Measurements from ENCODE around the gene OR52H1. TPM values are rescaled to one million over a fixed set of nuclear protein-coding genes. Genes with fewer than 3 reads are reported as not detected.

OR52H1 gene
- total and polyA plus RNA-seq, 9 of the 15 experiments (the other 6 are each of a cell fraction or from before 2014, with no cell fraction given) = 0.15 TPM; not detected in 8

- TF ChIP-seq BRF2 (IDR thresholded peaks at IDR 0.05; ENCODE audit: borderline replicate concordance, insufficient read depth, insufficient read length) (no peak), MTA1 (IDR thresholded peaks at IDR 0.05; ENCODE audit: borderline replicate concordance) (0 out of 2 replicates have a peak, but pooled peaks have one; percentile 24), NCOR1 (IDR thresholded peaks at IDR 0.05) (peak; percentile 67; the same call in 1 of the 2 replicates), TAF7 (tag; IDR thresholded peaks at IDR 0.05) (no peak), RNF2 (IDR thresholded peaks at IDR 0.05) (no peak), TCF3 (CRISPR knock-in tag; IDR thresholded peaks at IDR 0.05) (peak; percentile 61), POLR2AphosphoS2 (IDR thresholded peaks at IDR 0.05; ENCODE audit: low read length) (no peak), ZBTB5 (IDR thresholded peaks at IDR 0.05) (no peak), ZNF384 (IDR thresholded peaks at IDR 0.05; ENCODE audit: low read depth, low read length) (no peak), U2AF1 (optimal IDR thresholded peaks at IDR 0.05; ENCODE audit: low read depth, low read length) (no peak), TFAM (CRISPR knock-in tag; conservative IDR thresholded peaks at IDR 0.05) (no peak), HDAC1 (IDR thresholded peaks at IDR 0.05) (peak in 1 of 2 experiments; percentile 64; a peak in 2 of 4 replicates), CBFA2T2 (conservative IDR thresholded peaks at IDR 0.05) (peak; percentile 65), TEAD4 (IDR thresholded peaks at IDR 0.05; ENCODE audit: low read length) (peak; percentile 62; the same call in 1 of the 2 replicates), TEAD4 (CRISPR knock-in tag; IDR thresholded peaks at IDR 0.05; ENCODE audit: borderline replicate concordance) (no peak), ZNF75A (CRISPR knock-in tag; IDR thresholded peaks at IDR 0.05) (no peak), MNT (conservative IDR thresholded peaks at IDR 0.05) (0 out of 4 replicates have a peak, but pooled peaks of 1 of the 2 experiments have one; percentile 46), SRSF3 (IDR thresholded peaks at IDR 0.05; ENCODE audit: insufficient read depth, low read length) (no peak), ZBTB9 (CRISPR knock-in tag; IDR thresholded peaks at IDR 0.05) (no peak), KLF13 (tag; IDR thresholded peaks at IDR 0.05; ENCODE audit: borderline replicate concordance, low read depth) (no peak), ZNF707 (CRISPR knock-in tag; conservative IDR thresholded peaks at IDR 0.05) (no peak), THRB (CRISPR knock-in tag; conservative IDR thresholded peaks at IDR 0.05) (no peak), PPARD (CRISPR knock-in tag; IDR thresholded peaks at IDR 0.05) (no peak)
Measured at GRCh38 chr11:5504403-5504921, 43.9 kb downstream of the OR52H1 start (continued).
